ENCODE data around the gene CSTPP1.

Gene CSTPP1

GRCh38 chr11:46898396-46899095 is 38.0 kb upstream of the CSTPP1 start:
- TF ChIP-seq, protein P1, sequence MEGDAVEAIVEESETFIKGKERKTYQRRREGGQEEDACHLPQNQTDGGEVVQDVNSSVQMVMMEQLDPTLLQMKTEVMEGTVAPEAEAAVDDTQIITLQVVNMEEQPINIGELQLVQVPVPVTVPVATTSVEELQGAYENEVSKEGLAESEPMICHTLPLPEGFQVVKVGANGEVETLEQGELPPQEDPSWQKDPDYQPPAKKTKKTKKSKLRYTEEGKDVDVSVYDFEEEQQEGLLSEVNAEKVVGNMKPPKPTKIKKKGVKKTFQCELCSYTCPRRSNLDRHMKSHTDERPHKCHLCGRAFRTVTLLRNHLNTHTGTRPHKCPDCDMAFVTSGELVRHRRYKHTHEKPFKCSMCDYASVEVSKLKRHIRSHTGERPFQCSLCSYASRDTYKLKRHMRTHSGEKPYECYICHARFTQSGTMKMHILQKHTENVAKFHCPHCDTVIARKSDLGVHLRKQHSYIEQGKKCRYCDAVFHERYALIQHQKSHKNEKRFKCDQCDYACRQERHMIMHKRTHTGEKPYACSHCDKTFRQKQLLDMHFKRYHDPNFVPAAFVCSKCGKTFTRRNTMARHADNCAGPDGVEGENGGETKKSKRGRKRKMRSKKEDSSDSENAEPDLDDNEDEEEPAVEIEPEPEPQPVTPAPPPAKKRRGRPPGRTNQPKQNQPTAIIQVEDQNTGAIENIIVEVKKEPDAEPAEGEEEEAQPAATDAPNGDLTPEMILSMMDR (IDR thresholded peaks at IDR 0.05; ENCODE audit: control extremely low read depth, extremely low read depth, low read depth, missing control alignments) = no peak
- DNase-seq (ENCODE audit: extremely low spot score) = no peak
- ChIA-PET POLR2A (no interaction called here), CTCF (interaction anchor here (1.1 to 1.5 kb wide), 3 partner anchors 254 to 264 kb away, joined by 3 read pairs; no protein-coding TSS in a partner anchor)

- POLR2A ChIA-PET = no interaction called here
- no peak for DNase-seq (ENCODE audit: extremely low spot score)
- TF ChIP-seq, protein P1 (IDR thresholded peaks at IDR 0.05; ENCODE audit: control extremely low read depth, extremely low read depth, low read depth, missing control alignments) = no peak
- CTCF ChIA-PET = interaction anchor here (0.9 to 1.5 kb wide), 3 partner anchors 253 to 263 kb away, joined by 3 read pairs; no protein-coding TSS in a partner anchor
These were observed 37.0 kb upstream of the CSTPP1 start for GRCh38 chr11:46899501-46900025.

DNA sequence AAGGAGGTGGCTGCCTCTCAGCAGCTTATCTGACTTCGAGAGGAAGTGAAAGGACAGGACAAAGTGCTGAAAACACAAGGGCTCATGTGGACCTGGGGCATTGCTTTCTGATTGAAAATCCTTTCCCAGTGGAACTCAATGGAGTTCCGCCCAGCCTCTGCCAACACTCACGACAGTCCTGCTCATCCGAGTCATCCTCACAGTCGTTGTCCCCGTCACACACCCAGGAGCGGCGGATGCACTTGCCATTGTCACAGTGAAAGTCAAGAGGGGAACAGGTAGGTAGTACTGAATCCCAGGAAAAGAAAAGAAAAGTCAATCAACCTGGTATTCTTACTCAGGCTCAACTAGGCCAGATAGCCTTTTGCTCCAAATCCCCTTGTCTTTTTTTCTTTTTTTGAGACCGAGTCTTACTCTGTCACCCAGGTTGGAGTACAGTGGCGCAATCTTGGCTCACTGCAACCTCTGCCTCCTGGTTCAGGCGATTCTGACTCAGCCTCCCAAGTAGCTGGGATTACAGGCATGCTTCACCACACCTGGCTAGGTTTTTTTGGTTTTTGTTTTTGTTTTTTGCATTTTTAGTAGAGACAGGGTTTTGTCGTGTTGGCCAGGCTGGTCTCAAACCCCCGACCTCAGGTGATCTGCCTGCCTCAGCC is 36.3 kb upstream of the CSTPP1 start:
- TF ChIP-seq, protein P1 (IDR thresholded peaks at IDR 0.05; ENCODE audit: control extremely low read depth, extremely low read depth, low read depth, missing control alignments) = no peak
- ChIA-PET POLR2A (no interaction called here), CTCF (interaction anchor here (0.9 to 1.5 kb wide), 3 partner anchors 20 to 262 kb away, joined by 3 read pairs; no protein-coding TSS in a partner anchor)
- DNase-seq (ENCODE audit: extremely low spot score) = no peak

DNA sequence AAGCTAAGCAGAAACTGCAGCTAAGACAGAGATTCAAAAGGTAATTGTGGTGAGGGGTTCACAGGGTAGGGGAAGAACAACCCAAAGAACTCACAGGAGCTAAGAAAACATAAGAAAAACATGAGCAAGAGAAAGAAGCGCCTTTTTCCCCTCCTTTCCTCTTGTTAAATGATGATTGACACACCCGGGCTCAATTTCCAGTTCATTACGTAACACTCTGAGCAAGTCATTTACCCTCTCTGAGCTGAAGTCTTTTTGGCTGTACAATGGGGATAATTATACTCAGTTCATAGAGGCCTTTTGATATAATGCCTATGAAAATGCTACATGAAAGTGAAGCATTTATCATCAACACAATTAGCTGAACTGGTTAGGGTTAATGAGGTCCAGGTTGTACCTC is 35.4 kb upstream of the CSTPP1 start:
- POLR2A ChIA-PET = no interaction called here
- TF ChIP-seq, protein P1 (IDR thresholded peaks at IDR 0.05; ENCODE audit: control extremely low read depth, extremely low read depth, low read depth, missing control alignments) = no peak
- no peak for DNase-seq (ENCODE audit: extremely low spot score)
- CTCF ChIA-PET = interaction anchor here (1.0 to 1.2 kb wide), 4 partner anchors 19 to 263 kb away, joined by 3 to 4 read pairs (median 3); no protein-coding TSS in a partner anchor

DNA sequence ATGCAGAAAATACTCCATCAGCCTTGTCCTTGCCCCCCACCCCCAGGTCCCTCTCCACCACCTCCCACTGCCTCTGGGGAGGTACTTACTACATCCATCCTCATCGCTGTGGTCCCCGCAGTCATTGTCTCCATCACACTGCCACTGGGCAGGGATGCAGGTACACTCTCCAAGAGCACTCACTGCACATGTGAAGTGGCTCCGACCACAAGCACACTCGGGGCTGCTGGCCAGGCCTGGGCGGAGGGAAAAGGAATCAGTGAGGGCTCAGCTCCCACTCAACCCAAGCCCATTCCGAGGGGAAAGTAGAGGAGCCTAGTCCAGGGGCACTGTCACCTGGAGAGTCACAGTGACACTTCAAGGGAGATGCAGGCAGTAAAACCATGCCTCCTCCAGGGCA is 33.9 kb upstream of the CSTPP1 start:
- CTCF ChIA-PET = interaction anchor here (1.2 kb wide), 1 partner anchor 17 kb away, joined by 3 read pairs; no protein-coding TSS in a partner anchor
- no peak for DNase-seq (ENCODE audit: extremely low spot score)
- POLR2A ChIA-PET = no interaction called here
- TF ChIP-seq, protein P1 (IDR thresholded peaks at IDR 0.05; ENCODE audit: control extremely low read depth, extremely low read depth, low read depth, missing control alignments) = no peak

GRCh38 chr11:46903846-46904245 is 32.7 kb upstream of the CSTPP1 start:
- CTCF ChIA-PET = interaction anchor here (0.7 to 4.3 kb wide), 7 partner anchors 10 to 259 kb away, joined by 3 to 18 read pairs (median 3); no protein-coding TSS in a partner anchor
- TF ChIP-seq, protein P1 (IDR thresholded peaks at IDR 0.05; ENCODE audit: control extremely low read depth, extremely low read depth, low read depth, missing control alignments) = no peak
- no peak for DNase-seq (ENCODE audit: extremely low spot score)
- POLR2A ChIA-PET = no interaction called here

Measured in GM10248 (cell line).